Lower lobe of right lung (tissue), 2 donors: ENCODE measurements around the gene WDR17. TPM values are rescaled to one million over a fixed set of nuclear protein-coding genes. Genes with fewer than 3 reads are reported as not detected.

Source experiments
- ATAC-seq, 2 donors: fragments of 200-7000 bp; cut with Tn5 transposase; one replicate each; pipeline ENCODE4 v1.9.1; 2020 to 2022; ENCODE audit warnings: mild to moderate bottlenecking in 2 of 2, moderate library complexity in 2 of 2
- DNase-seq: peaks from one replicate; pipeline ENCODE4 v3.0.0-alpha.2; 2020
- H3K27ac ChIP-seq: fragments of 200-600 bp; one replicate; pipeline ENCODE4 v1.8.0; 2022
- H3K27me3 ChIP-seq: fragments of 200-600 bp; one replicate; pipeline ENCODE4 v1.8.0; 2022; ENCODE audit warnings: low read depth
- H3K36me3 ChIP-seq: fragments of 200-600 bp; one replicate; pipeline ENCODE4 v1.8.0; 2022; ENCODE audit warnings: mild to moderate bottlenecking
- H3K4me1 ChIP-seq: fragments of 200-600 bp; one replicate; pipeline ENCODE4 v1.8.0; 2022
- H3K4me3 ChIP-seq: fragments of 200-600 bp; one replicate; pipeline ENCODE4 v1.8.0; 2022; ENCODE audit warnings: mild to moderate bottlenecking
- H3K9me3 ChIP-seq: fragments of 200-600 bp; one replicate; pipeline ENCODE4 v1.8.0; 2022
- intact Hi-C: fragments of 100-400 bp; cut with DNase I; formaldehyde crosslinking; loops from one replicate; pipeline ENCODE4 v1.11.0; 2022
- total RNA-seq: library from RNA; stranded (reverse); fragmentation: NEBNext Ultra II Directional; extraction: Animal tissue kit (Norgen Biotek cat#: 25700); gene quantifications from one replicate; pipeline ENCODE4 v1.2.1, GENCODE V29; 2021
- TF ChIP-seq, protein P1 (sequence below): fragments of 200-600 bp; IDR thresholded peaks from one replicate; pipeline ENCODE4 v1.8.0; 2022; ENCODE audit warnings: antibody characterized with exemption, mild to moderate bottlenecking
- donor health status: DM: no; HTN: yes; CAD: no; lungs with severe emphysema.

WDR17 gene
- total RNA-seq, 1 donor from 2014 or later: 5.6 TPM

DNA sequence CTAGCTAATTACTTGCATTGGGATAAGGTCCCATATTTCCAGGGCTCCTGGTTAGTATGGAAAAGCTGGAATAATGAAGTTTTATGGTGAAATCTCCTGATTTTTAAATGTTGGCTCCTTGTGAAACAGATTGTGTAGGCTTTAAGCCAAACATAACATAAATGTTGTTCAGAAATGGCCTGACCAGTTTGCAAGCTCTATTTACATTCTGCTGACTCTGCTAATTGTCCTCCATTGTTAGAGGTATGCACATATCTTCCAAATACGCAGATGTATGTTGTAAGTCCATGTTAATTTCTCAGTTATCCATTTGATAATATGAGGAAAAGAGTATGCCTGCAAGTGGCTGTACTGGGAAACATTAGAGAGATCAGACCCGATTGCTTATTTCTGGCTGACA is 11.9 kb upstream of the WDR17 start:
- H3K4me1 ChIP-seq: no peaks in the 10 kb centered on the region
- no peaks in the 10 kb centered on the region for H3K27me3 ChIP-seq
- no peak overlapping the region for H3K27ac ChIP-seq
- no peaks in the 10 kb centered on the region for H3K36me3 ChIP-seq
- intact Hi-C loops: no loop called here
- TF ChIP-seq, protein P1, sequence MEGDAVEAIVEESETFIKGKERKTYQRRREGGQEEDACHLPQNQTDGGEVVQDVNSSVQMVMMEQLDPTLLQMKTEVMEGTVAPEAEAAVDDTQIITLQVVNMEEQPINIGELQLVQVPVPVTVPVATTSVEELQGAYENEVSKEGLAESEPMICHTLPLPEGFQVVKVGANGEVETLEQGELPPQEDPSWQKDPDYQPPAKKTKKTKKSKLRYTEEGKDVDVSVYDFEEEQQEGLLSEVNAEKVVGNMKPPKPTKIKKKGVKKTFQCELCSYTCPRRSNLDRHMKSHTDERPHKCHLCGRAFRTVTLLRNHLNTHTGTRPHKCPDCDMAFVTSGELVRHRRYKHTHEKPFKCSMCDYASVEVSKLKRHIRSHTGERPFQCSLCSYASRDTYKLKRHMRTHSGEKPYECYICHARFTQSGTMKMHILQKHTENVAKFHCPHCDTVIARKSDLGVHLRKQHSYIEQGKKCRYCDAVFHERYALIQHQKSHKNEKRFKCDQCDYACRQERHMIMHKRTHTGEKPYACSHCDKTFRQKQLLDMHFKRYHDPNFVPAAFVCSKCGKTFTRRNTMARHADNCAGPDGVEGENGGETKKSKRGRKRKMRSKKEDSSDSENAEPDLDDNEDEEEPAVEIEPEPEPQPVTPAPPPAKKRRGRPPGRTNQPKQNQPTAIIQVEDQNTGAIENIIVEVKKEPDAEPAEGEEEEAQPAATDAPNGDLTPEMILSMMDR: no peak
- ATAC-seq (no peak), DNase-seq (no peak)
- H3K9me3 ChIP-seq: no peaks in the 10 kb centered on the region
- H3K4me3 ChIP-seq: no peak overlapping the region

DNA sequence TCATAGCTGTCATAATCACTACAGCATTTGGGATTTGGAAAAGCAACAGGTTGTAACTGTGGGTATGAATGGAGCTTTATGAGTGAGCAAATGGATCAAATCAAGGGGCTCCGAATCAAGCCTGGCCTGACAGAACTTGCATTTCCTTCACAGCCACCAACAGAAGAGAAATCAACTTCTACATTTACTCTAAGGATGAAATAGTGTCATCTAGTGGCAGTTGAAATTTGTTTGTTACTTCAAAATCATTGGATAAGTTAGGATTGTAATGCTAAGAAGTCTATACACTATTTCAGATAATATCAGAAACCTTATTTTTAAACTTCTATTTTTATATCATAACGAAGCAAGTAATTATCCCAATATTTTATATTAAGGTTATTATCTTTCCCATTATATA is 10.7 kb upstream of the WDR17 start:
- Histone ChIP-seq H3K4me1 (no peaks in the 10 kb centered on the region), H3K9me3 (no peaks in the 10 kb centered on the region), H3K27ac (no peak overlapping the region), H3K27me3 (no peaks in the 10 kb centered on the region), H3K36me3 (no peaks in the 10 kb centered on the region), H3K4me3 (no peak overlapping the region)
- ATAC-seq: no peak
- intact Hi-C loops: no loop called here
- DNase-seq: no peak
- TF ChIP-seq, protein P1: peak; percentile 15

DNA sequence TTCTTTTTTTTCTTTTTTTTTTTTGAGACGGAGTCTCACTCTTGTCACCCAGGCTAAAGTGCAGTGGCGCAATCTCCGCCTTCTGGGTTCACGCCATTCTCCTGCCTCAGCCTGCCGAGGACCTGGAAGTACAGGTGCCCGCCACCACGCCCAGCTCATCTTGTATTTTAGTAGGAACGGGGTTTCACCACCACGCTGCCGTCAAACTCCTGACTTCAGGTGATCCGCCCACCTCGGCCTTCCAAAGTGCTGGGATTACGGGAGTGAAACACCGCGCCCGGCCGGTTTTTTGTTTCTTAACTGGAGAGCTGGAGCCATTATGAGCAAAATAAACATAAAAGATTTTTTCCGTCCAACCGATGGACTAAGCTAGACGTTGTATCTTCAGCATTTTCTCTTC is 1.9 kb upstream of the WDR17 start:
- no peak overlapping the region for H3K4me3 ChIP-seq
- H3K36me3 ChIP-seq: no peaks in the 10 kb centered on the region
- intact Hi-C loops: no loop called here
- H3K9me3 ChIP-seq: no peaks in the 10 kb centered on the region
- no peak overlapping the region for H3K27ac ChIP-seq
- no peak for DNase-seq
- TF ChIP-seq, protein P1: no peak
- no peak for ATAC-seq
- H3K27me3 ChIP-seq: no peaks in the 10 kb centered on the region
- no peaks in the 10 kb centered on the region for H3K4me1 ChIP-seq

DNA sequence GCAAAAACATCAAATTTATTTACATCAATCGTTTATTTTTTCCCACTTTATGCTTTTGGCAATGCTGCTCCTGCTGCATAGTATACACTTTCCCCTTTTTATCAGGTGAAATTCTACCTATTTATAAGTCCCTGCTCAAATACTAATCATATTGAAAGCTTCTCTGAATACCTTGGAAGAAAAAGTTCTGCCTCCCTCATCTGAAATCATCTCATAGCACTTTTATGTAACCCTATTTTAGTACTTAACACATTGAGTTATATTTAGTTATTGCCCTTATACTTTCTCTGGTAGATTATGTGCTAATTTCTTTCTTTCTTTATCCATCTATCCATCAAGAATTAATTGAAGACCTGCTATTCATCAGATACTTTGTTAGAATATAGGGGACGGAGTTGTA is 1.1 kb upstream of the WDR17 start:
- H3K27ac ChIP-seq: no peak overlapping the region
- intact Hi-C loops: no loop called here
- ATAC-seq (no peak), DNase-seq (no peak)
- H3K4me3 ChIP-seq: no peak overlapping the region
- H3K9me3 ChIP-seq: no peaks in the 10 kb centered on the region
- TF ChIP-seq, protein P1: no peak
- H3K27me3 ChIP-seq: no peaks in the 10 kb centered on the region
- H3K4me1 ChIP-seq: no peaks in the 10 kb centered on the region
- H3K36me3 ChIP-seq: no peaks in the 10 kb centered on the region

DNA sequence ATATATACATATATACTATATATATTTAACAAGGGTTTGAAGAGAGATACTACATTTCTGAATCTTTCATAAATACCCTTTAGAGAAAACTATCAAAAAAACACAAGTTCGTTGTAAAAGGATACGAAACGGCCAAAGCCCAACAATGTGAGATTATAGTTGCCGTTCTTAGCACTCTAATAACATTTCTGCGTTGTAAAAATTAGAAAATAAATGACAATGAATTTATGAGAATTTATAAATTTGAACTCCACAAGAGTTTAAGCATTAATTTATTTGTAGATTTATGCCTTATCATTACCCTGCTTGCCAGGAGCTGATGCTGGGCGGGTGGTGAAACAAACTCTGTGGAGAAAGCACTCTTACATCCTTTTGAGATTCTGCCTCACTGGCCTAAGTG is 1.1 kb downstream of the WDR17 start:
- TF ChIP-seq, protein P1: no peak
- DNase-seq: no peak
- H3K4me3 ChIP-seq: no peak overlapping the region
- no peaks in the 10 kb centered on the region for H3K4me1 ChIP-seq
- no peak for ATAC-seq
- no peaks in the 10 kb centered on the region for H3K27me3 ChIP-seq
- H3K27ac ChIP-seq: no peak overlapping the region
- intact Hi-C loops: no loop called here
- no peaks in the 10 kb centered on the region for H3K9me3 ChIP-seq
- no peaks in the 10 kb centered on the region for H3K36me3 ChIP-seq

DNA sequence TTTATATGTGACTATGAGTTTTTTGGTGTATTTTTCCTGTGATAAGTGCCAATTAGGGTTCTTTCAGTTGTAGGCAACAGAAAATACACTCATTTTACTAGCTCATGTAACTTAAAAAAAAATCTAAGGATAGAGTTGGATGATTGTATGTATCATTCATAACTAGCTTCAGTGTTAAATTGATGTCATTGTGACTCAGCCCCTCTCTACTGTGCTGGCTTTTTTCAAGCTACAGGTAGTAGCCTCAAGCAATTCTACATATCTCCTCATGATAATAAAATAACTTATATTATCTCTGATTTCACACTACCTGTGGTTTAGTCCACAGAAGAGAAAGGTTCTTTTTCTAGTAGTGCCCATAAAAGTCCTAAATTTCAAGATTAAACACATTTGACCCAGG is 11.9 kb downstream of the WDR17 start:
- ATAC-seq: no peak
- no peaks in the 10 kb centered on the region for H3K27me3 ChIP-seq
- intact Hi-C loops: no loop called here
- TF ChIP-seq, protein P1: no peak
- H3K27ac ChIP-seq: no peak overlapping the region
- H3K4me1 ChIP-seq: no peaks in the 10 kb centered on the region
- H3K9me3 ChIP-seq: no peaks in the 10 kb centered on the region
- no peaks in the 10 kb centered on the region for H3K36me3 ChIP-seq
- H3K4me3 ChIP-seq: no peak overlapping the region
- DNase-seq: no peak
